ENCODE measurements around the gene CALML6.

GRCh38 chr1:1910651-1911331, 4.3 kb upstream of the CALML6 start:
- TF ChIP-seq CTCF (IDR thresholded peaks at IDR 0.05): no peak
- no peak for TF ChIP-seq POLR2A (IDR thresholded peaks at IDR 0.05)
- TF ChIP-seq EP300 (IDR thresholded peaks at IDR 0.05): no peak
